ENCODE measurements around the gene CHSY1. TPM values are rescaled to one million over a fixed set of nuclear protein-coding genes. Genes with fewer than 3 reads are reported as not detected.

Gene CHSY1
- total RNA-seq = 10 to 100 TPM in 3 of 5 experiments, 1 to 10 TPM in 2; 8.9 to 47.0 (median 10.8) TPM
- polyA plus RNA-seq = 1 to 10 TPM in 1 of 2 donors, under 1 TPM in 1; 0.78 to 1.2 TPM
- total RNA-seq = 16.7 reads per million, percentile 46 among the genes with 10 or more reads in this experiment

DNA sequence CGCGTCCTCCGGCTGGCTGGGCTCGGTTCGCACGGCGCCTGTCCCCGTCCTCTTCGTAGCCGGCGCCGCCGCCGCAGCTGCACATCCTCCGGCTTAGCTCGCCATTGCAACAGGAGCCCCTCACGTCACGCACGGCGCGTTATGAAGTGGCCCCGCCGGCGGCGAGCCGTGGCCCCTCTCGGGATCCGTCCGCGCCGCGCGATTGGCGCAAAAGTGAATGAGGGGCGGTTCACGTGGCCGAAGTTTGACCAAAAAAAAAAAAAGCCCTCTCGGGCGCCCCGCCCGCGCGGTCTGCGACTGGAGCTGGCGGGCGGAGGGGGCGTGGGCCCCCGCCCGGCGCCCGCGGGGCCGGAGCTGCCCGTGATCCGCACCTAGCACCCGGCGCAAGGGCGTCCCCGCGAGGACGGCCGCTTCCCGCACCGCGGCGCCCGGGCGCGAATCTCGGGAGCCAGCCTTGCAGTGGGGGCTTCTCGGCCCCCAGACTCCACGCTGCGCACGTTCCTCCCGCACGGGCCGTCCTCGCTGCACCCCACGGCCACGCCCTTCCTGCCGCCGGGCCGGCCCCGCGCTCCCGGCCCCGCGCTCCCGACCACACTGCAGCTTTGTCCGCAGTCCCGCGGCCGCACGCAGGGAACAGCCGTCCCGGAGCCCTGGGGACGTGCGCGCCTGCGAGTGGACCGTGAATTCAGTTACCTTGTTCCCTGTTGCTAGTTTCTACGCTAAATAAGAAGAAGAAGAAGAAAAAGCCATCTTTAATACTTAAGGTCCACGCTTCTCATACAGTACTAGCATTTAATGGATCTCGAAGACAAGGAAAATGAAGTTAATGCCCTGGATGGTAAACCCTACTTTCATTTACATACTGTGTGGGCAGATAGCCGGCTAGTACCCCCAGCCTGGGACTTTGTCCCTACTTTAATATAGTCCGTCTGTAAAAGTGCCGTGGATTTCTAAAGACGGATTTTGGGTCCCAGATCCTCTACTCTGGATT is at the start of gene CHSY1:
CHSY1 (minus strand) TSS at position 219 of the 991 bp plus-strand sequence. CDS start 592 bp downstream, outside the sequence.
- H3K27ac Mint-ChIP-seq = peak within 1 kb of the TSS; percentile 77 to 96 (median 84)
- peaks cover 17 to 63% (median 37%) of the 10 kb centered on the region in 7 donors for H3K4me1 Mint-ChIP-seq
- Histone ChIP-seq H3K9me3 (ENCODE audit: control insufficient read depth in 2 of 3, low read length in 3 of 3) (no peaks in the 10 kb centered on the region), H3K4me3 (ENCODE audit: low read length) (peak within 1 kb of the TSS; percentile 64), H3K36me3 (ENCODE audit: control insufficient read depth in 2 of 3, insufficient read depth in 3 of 3, low read length in 3 of 3) (no peaks in the 10 kb centered on the region), H3K27me3 (ENCODE audit: control insufficient read depth in 2 of 2, insufficient read depth in 2 of 2, low read length in 2 of 2) (no peaks in the 10 kb centered on the region), H3K4me1 (ENCODE audit: control insufficient read depth in 2 of 2, insufficient read depth in 2 of 2, low read length in 2 of 2) (peaks cover 17 to 21% of the 10 kb centered on the region in 2 donors), H3K27ac (ENCODE audit: low read depth, low read length) (peak within 1 kb of the TSS; percentile 62)
- H3K27me3 Mint-ChIP-seq = no peaks in the 10 kb centered on the region
- ATAC-seq (peak; percentile 91), DNase-seq (peak; percentile 71 to 91 (median 81))
- ChIA-PET POLR2A (interaction anchor here (0.7 to 1.5 kb wide), 6 partner anchors 10 to 388 kb away, joined by 3 to 9 read pairs (median 4); partner anchors contain the start of gene SNRPA1), CTCF (interaction anchor here (0.6 to 0.8 kb wide), 2 partner anchors 37 to 1103 kb away, joined by 3 to 4 read pairs; no protein-coding TSS in a partner anchor)
- intact Hi-C loops (cut with micrococcal nuclease) = loop anchor here (1.0 to 10.0 kb wide), 8 partner anchors 25 to 1325 kb away; partner anchors contain the start of genes SELENOS (in 2 of the 2), ASB7 (in 1 of the 2), LINS1 (in 1 of the 2) and LRRK1 (in 1 of the 2)
- peak within 1 kb of the TSS; percentile 84 to 97 (median 94) for H3K4me3 Mint-ChIP-seq
- no peaks in the 10 kb centered on the region for H3K9me3 Mint-ChIP-seq
- H3K36me3 Mint-ChIP-seq = peaks cover 0 to 15% (median 0%) of the 10 kb centered on the region in 5 donors

GRCh38 chr15:101296418-101297405 is 44.9 kb upstream of the CHSY1 start:
- Mint-ChIP-seq H3K9me3 (no peaks in the 10 kb centered on the region), H3K36me3 (peaks cover 0 to 17% (median 5%) of the 10 kb centered on the region in 5 donors), H3K27ac (peak overlapping the region in 8 of 9 donors; percentile 58 to 98 (median 94)), H3K4me3 (peak overlapping the region; percentile 90 to 99 (median 97)), H3K4me1 (peaks cover 20 to 44% (median 36%) of the 10 kb centered on the region in 7 donors), H3K27me3 (no peaks in the 10 kb centered on the region)
- Histone ChIP-seq H3K27me3 (ENCODE audit: control insufficient read depth in 2 of 2, insufficient read depth in 2 of 2, low read length in 2 of 2) (no peaks in the 10 kb centered on the region), H3K27ac (ENCODE audit: low read depth, low read length) (no peak overlapping the region), H3K4me1 (ENCODE audit: control insufficient read depth in 2 of 2, insufficient read depth in 2 of 2, low read length in 2 of 2) (peaks cover 14 to 26% of the 10 kb centered on the region in 2 donors), H3K9me3 (ENCODE audit: control insufficient read depth in 2 of 3, low read length in 3 of 3) (no peaks in the 10 kb centered on the region), H3K4me3 (ENCODE audit: low read length) (peak overlapping the region; percentile 76), H3K36me3 (ENCODE audit: control insufficient read depth in 2 of 3, insufficient read depth in 3 of 3, low read length in 3 of 3) (peaks cover 0 to 9% (median 0%) of the 10 kb centered on the region in 3 experiments)
- ATAC-seq (no peak), DNase-seq (no peak)
- intact Hi-C loops (cut with micrococcal nuclease) = loop anchor here (10.0 kb wide), 2 partner anchors 952 to 1372 kb away; partner anchors contain the start of gene ADAMTS17 (in 1 of the 2)
- CTCF ChIA-PET = interaction anchor here (0.6 to 2.9 kb wide), 6 partner anchors 205 to 429 kb away, joined by 3 to 10 read pairs (median 3); no protein-coding TSS in a partner anchor
- POLR2A ChIA-PET = interaction anchor here (0.6 to 2.9 kb wide), 9 partner anchors 8 to 1589 kb away, joined by 3 to 24 read pairs (median 6); no protein-coding TSS in a partner anchor

DNA sequence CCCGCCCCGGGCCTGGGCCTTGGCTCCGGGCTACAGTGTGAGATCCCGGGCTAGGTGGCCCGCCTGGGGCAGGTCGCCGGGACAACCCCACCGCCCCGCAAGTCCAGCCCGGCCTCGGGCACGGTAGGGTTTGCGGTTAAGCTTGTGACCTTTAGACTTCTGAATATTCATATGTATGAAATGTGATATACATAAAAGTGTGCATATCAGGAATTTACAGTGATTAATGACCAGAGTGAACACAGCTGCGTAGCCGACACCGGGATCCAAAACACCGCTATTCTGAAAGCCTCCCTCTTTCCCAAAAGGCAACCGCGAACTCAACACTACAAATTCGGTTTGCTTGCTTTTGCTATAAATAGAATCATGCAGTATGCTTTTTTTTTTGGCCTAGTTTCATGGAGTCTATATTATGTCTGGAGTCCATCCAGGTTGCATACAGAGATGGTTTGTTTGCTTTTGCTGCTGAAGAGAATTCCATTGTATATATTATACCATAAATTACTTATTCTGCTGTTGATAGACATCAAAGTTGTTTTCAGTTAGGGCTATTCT is 43.8 kb upstream of the CHSY1 start:
- Mint-ChIP-seq H3K27ac (peak overlapping the region; percentile 87 to 99 (median 96)), H3K36me3 (peaks cover 3 to 19% (median 5%) of the 10 kb centered on the region in 5 donors), H3K4me3 (peak overlapping the region; percentile 90 to 99 (median 97)), H3K4me1 (peaks cover 23 to 51% (median 40%) of the 10 kb centered on the region in 7 donors), H3K27me3 (no peaks in the 10 kb centered on the region), H3K9me3 (no peaks in the 10 kb centered on the region)
- peaks cover 14 to 27% of the 10 kb centered on the region in 2 donors for H3K4me1 ChIP-seq (ENCODE audit: control insufficient read depth in 2 of 2, insufficient read depth in 2 of 2, low read length in 2 of 2)
- H3K27ac ChIP-seq (ENCODE audit: low read depth, low read length) = peak overlapping the region; percentile 95
- CTCF ChIA-PET = interaction anchor here (0.5 to 2.9 kb wide), 7 partner anchors 67 to 428 kb away, joined by 3 to 11 read pairs (median 3); no protein-coding TSS in a partner anchor
- ATAC-seq (no peak), DNase-seq (no peak)
- POLR2A ChIA-PET = interaction anchor here (0.6 to 2.9 kb wide), 16 partner anchors 9 to 1588 kb away, joined by 3 to 24 read pairs (median 8); partner anchors contain the start of genes CHSY1 and TARS3
- H3K36me3 ChIP-seq (ENCODE audit: control insufficient read depth in 2 of 3, insufficient read depth in 3 of 3, low read length in 3 of 3) = peaks cover 0 to 9% (median 0%) of the 10 kb centered on the region in 3 experiments
- no peaks in the 10 kb centered on the region for H3K9me3 ChIP-seq (ENCODE audit: control insufficient read depth in 2 of 3, low read length in 3 of 3)
- intact Hi-C loops (cut with micrococcal nuclease) = loop anchor here (1.0 to 10.0 kb wide), 10 partner anchors 18 to 1371 kb away; partner anchors contain the start of genes ASB7 (in 2 of the 2), LINS1 (in 2 of the 2), ADAMTS17 (in 1 of the 2) and SELENOS (in 1 of the 2)
- H3K27me3 ChIP-seq (ENCODE audit: control insufficient read depth in 2 of 2, insufficient read depth in 2 of 2, low read length in 2 of 2) = no peaks in the 10 kb centered on the region
- peak overlapping the region; percentile 76 for H3K4me3 ChIP-seq (ENCODE audit: low read length)

- no peaks in the 10 kb centered on the region for H3K9me3 Mint-ChIP-seq
- peaks cover 4 to 21% (median 7%) of the 10 kb centered on the region in 5 donors for H3K36me3 Mint-ChIP-seq
- H3K4me1 Mint-ChIP-seq = peaks cover 27 to 58% (median 47%) of the 10 kb centered on the region in 7 donors
- ChIA-PET CTCF (interaction anchor here (0.7 to 2.9 kb wide), 4 partner anchors 20 to 346 kb away, joined by 3 to 11 read pairs (median 3); no protein-coding TSS in a partner anchor), POLR2A (interaction anchor here (0.6 to 2.9 kb wide), 19 partner anchors 10 to 1588 kb away, joined by 3 to 24 read pairs (median 6); partner anchors contain the start of genes CHSY1 and TARS3)
- H3K27ac Mint-ChIP-seq = peak within 1 kb of the TSS; percentile 89 to 99 (median 96)
- peak within 1 kb of the TSS; percentile 90 to 99 (median 97) for H3K4me3 Mint-ChIP-seq
- peaks cover 0 to 9% (median 0%) of the 10 kb centered on the region in 3 experiments for H3K36me3 ChIP-seq (ENCODE audit: control insufficient read depth in 2 of 3, insufficient read depth in 3 of 3, low read length in 3 of 3)
- peak within 1 kb of the TSS; percentile 76 for H3K4me3 ChIP-seq (ENCODE audit: low read length)
- H3K4me1 ChIP-seq (ENCODE audit: control insufficient read depth in 2 of 2, insufficient read depth in 2 of 2, low read length in 2 of 2) = peaks cover 14 to 27% of the 10 kb centered on the region in 2 donors
- H3K27ac ChIP-seq (ENCODE audit: low read depth, low read length) = peak within 1 kb of the TSS; percentile 95
- peak; percentile 92 to 99 (median 96) for DNase-seq
- H3K27me3 ChIP-seq (ENCODE audit: control insufficient read depth in 2 of 2, insufficient read depth in 2 of 2, low read length in 2 of 2) = no peaks in the 10 kb centered on the region
- H3K9me3 ChIP-seq (ENCODE audit: control insufficient read depth in 2 of 3, low read length in 3 of 3) = no peaks in the 10 kb centered on the region
- peak; percentile 94 for ATAC-seq
- intact Hi-C loops (cut with micrococcal nuclease) = loop anchor here (1.0 to 10.0 kb wide), 10 partner anchors 18 to 1370 kb away; partner anchors contain the start of genes ASB7 (in 2 of the 2), LINS1 (in 2 of the 2), SELENOS (in 2 of the 2) and TM2D3 (in 2 of the 2)
- no peaks in the 10 kb centered on the region for H3K27me3 Mint-ChIP-seq
Measured at GRCh38 chr15:101294731-101295606, 43.1 kb upstream of the CHSY1 start, which contains the start of gene SNRPA1. TSS of gene SNRPA1 (minus strand) at chr15:101295248. CDS start at chr15:101295178, 70 bp downstream.

Data from naive thymus-derived CD4-positive, alpha-beta T cell (primary cell).